HepG2 (cell line): ENCODE data around the gene PPP2R1B. TPM values are rescaled to one million over a fixed set of nuclear protein-coding genes. Genes with fewer than 3 reads are reported as not detected.
A peak's percentile ranks its signal among the peaks of the same experiment; 100 is the strongest.

Experiments
- ATAC-seq: fragments of 200-7000 bp; cut with Tn5 transposase; 3 replicates; pipeline ENCODE4 v1.9.1; 2020; ENCODE audit warnings: mild to moderate bottlenecking, moderate library complexity
- BruUV-seq: library from RNA; stranded (reverse); fragments of 400-500 nt; replicated peaks from 2 replicates; lab custom pipeline; 2021; lab: Mats Ljungman, UMichigan
- CTCF ChIA-PET: fragments of 300-600 bp; formaldehyde crosslinking; extraction: SDS; loops from one replicate; lab custom pipeline; 2021; ENCODE audit warnings: low total read pairs, inconsistent platforms, low intra/inter-chr PET ratio; lab: Yijun Ruan, JAX
- POLR2A ChIA-PET: fragments of 350-600 bp; sonication (Branson Sonifier 250); formaldehyde crosslinking; loops from one replicate; lab custom pipeline; 2020; ENCODE audit warnings: antibody characterized with exemption, inconsistent platforms; lab: Yijun Ruan, JAX
- DNase-seq: peaks from one replicate; pipeline ENCODE4 v3.0.0-alpha.2; 2015; ENCODE audit warnings: low spot score
- FAIRE-seq: peaks from 3 replicates; lab custom pipeline; 2011; peaks lifted over from hg19 to GRCh38; lab: Jason Lieb, UNC
- H2AFZ ChIP-seq: one replicate; pipeline ENCODE4 v1.6.1; 2011; ENCODE audit warnings: low read length, inconsistent platforms
- H3K27ac ChIP-seq: fragments of 300-600 bp; 3 replicates; pipeline ENCODE4 v1.8.0; 2011; ENCODE audit warnings: mixed run types, mild to moderate bottlenecking, mixed read lengths, low read length, inconsistent platforms; ENCODE audit not compliant: insufficient read depth; ENCODE audit errors: extremely low read length
- H3K27me3 ChIP-seq, 2 experiments: fragments of 200-600 bp in 1 of 2; 2 replicates in 1 of 2; 3 replicates in 1 of 2; pipeline versions ENCODE4 v1.6.0 to v1.8.0; 2011; ENCODE audit warnings: low read length in 2 of 2, mild to moderate bottlenecking in 2 of 2, moderate library complexity in 2 of 2, inconsistent platforms in 1 of 2; ENCODE audit not compliant: insufficient read depth in 2 of 2, control insufficient read depth in 1 of 2
- H3K36me3 ChIP-seq, 2 experiments: fragments of 200-600 bp in 1 of 2; replicated peaks in 1 of 2; 2 replicates in 1 of 2; 3 replicates in 1 of 2; pipeline versions ENCODE4 v1.5.1 to v1.8.0; 2011; ENCODE audit warnings: low read length in 2 of 2, inconsistent platforms in 1 of 2; ENCODE audit not compliant: insufficient read depth in 2 of 2, control insufficient read depth in 1 of 2
- H3K4me1 ChIP-seq: 2 replicates; pipeline ENCODE4 v1.5.1; 2012; ENCODE audit warnings: low read length, inconsistent platforms; ENCODE audit not compliant: insufficient read depth
- H3K4me2 ChIP-seq: 2 replicates; pipeline ENCODE4 v1.6.0; 2011; ENCODE audit warnings: low read depth, low read length, inconsistent platforms
- H3K4me3 ChIP-seq, 3 experiments: fragments of 200-600 bp in 1 of 3; sonication (generic), shearing (Covaris generic) in 1 of 3; replicated peaks in 1 of 3; 2 replicates each; pipeline ENCODE4 v1.5.1; 2011 to 2016; ENCODE audit warnings: low read length in 3 of 3, inconsistent platforms in 2 of 3, low read depth in 2 of 3, mild to moderate bottlenecking in 2 of 3, control low read depth in 1 of 3, mixed read lengths in 1 of 3; ENCODE audit not compliant: insufficient read depth in 1 of 3
- H3K79me2 ChIP-seq: one replicate; pipeline ENCODE4 v1.6.1; 2011; ENCODE audit warnings: low read length, inconsistent platforms; ENCODE audit not compliant: insufficient read depth
- H3K9ac ChIP-seq: 2 replicates; pipeline ENCODE4 v1.6.0; 2011; ENCODE audit warnings: mild to moderate bottlenecking, low read depth, low read length, inconsistent platforms; ENCODE audit not compliant: insufficient read depth
- H3K9me3 ChIP-seq: 2 replicates; pipeline ENCODE4 v1.5.1; 2012; ENCODE audit warnings: mild to moderate bottlenecking, low read length
- H4K20me1 ChIP-seq: 2 replicates; pipeline ENCODE4 v1.6.0; 2011; ENCODE audit warnings: inconsistent platforms, mild to moderate bottlenecking, low read length, moderate library complexity; ENCODE audit not compliant: insufficient read depth
- FOXC1 ChIP-seq: sonication (generic); formaldehyde crosslinking; IDR thresholded peaks from 2 replicates; pipeline ENCODE4 v1.8.0; 2022; ENCODE audit warnings: mild to moderate bottlenecking, missing genetic modification reagents, borderline replicate concordance
- GATAD2A ChIP-seq: IDR thresholded peaks from 2 replicates; pipeline ENCODE4 v1.6.1; 2016
- ONECUT2 ChIP-seq: sonication (generic); formaldehyde crosslinking; IDR thresholded peaks from 2 replicates; pipeline ENCODE4 v1.4.0; 2020; ENCODE audit warnings: missing genetic modification reagents
- TFAP4 ChIP-seq: sonication (generic); IDR thresholded peaks from 2 replicates; pipeline ENCODE4 v1.6.1; 2016; ENCODE audit warnings: low read depth, borderline replicate concordance
- ZNF572 ChIP-seq: sonication (generic); formaldehyde crosslinking; IDR thresholded peaks from 2 replicates; pipeline ENCODE4 v1.5.1; 2020; ENCODE audit warnings: mild to moderate bottlenecking, missing genetic modification reagents
- ZNF652 ChIP-seq: IDR thresholded peaks from 2 replicates; pipeline ENCODE4 v1.6.1; 2016; ENCODE audit warnings: low read depth, borderline replicate concordance
- WGBS: methylation state at CpG from one replicate; pipeline ENCODE4 v1.1.6; 2017; ENCODE audit warnings: low lambda C conversion rate; 5-methylcytosine and 5-hydroxymethylcytosine counted together
- in situ Hi-C: cut with HindIII; loops from 2 replicates; pipeline ENCODE4 v1.10.0; 2017; ENCODE audit warnings: low pct_unique_long_range_greater_than_20kb; ENCODE audit not compliant: extremely low pct_ligation_motif_present
- intact Hi-C: fragments of 100-400 bp; cut with micrococcal nuclease; formaldehyde crosslinking; loops from one replicate; pipeline ENCODE4 v1.10.0; 2022; ENCODE audit not compliant: unreplicated experiment
- polyA plus RNA-seq, 8 experiments: library from polyadenylated mRNA; depleted of rRNA in 3 of 8; stranded (reverse) in 7 of 8; unstranded in 1 of 8; fragments of >200 nt; fragmentation: Illumina TruSeq in 4 of 8; extraction: Trizol in 4 of 8; gene quantifications; 2 replicates each; pipeline versions ENCODE4 v1.2.1 to v1.2.3, GENCODE V29; 2011 to 2016; ENCODE audit warnings: low read depth in 4 of 8, missing spikeins in 1 of 8, mixed read lengths in 1 of 8; ENCODE audit not compliant: insufficient read depth in 1 of 8
- total RNA-seq, 5 experiments: library from RNA; depleted of rRNA; stranded (reverse); fragments of >200 nt; fragmentation: Illumina TruSeq; extraction: Trizol; gene quantifications; 2 replicates each; pipeline ENCODE4 v1.2.3, GENCODE V29; 2016; ENCODE audit warnings: low read depth in 1 of 5

PPP2R1B gene
- total and polyA plus RNA-seq, 2 of the 13 experiments (the other 11 are each of a cell fraction or from before 2014, with no cell fraction given), result 22.1 to 56.8 TPM

- no peak for TF ChIP-seq TFAP4
Measured at GRCh38 chr11:111694851-111695250, 71.3 kb downstream of the PPP2R1B start (continued).

- TF ChIP-seq ONECUT2 (CRISPR knock-in tag) (no peak), FOXC1 (CRISPR knock-in tag) (no peak)
- POLR2A ChIA-PET, result no interaction called here
- H3K9me3 ChIP-seq, result no peaks in the 10 kb centered on the region
- no peak overlapping the region for H3K4me3 ChIP-seq
- in situ Hi-C loops (no loop called here), intact Hi-C loops (loop anchor here (5.0 kb wide), 1 partner anchor 91 kb away; the partner anchor contains the start of gene SIK2)
- H3K9ac ChIP-seq, result no peak overlapping the region
- peaks cover 1 to 31% of the 10 kb centered on the region in 2 experiments; a peak in 4 of 5 replicates for H3K36me3 ChIP-seq
- CTCF ChIA-PET, result no interaction called here
- 99% methylated on average over 6 of the region's 6 CpGs for WGBS
- H3K79me2 ChIP-seq, result no peaks in the 10 kb centered on the region
- ATAC-seq (no peak), DNase-seq (no peak), FAIRE-seq (no peak)
- H3K4me1 ChIP-seq, result peaks cover 29% of the 10 kb centered on the region
- BruUV-seq, result no TSS peak
- H2AFZ ChIP-seq, result no peak overlapping the region
- H3K27me3 ChIP-seq, result no peaks in the 10 kb centered on the region
- no peak overlapping the region for H3K4me2 ChIP-seq
- H4K20me1 ChIP-seq, result no peaks in the 10 kb centered on the region
- H3K27ac ChIP-seq, result no peak overlapping the region
Measured at GRCh38 chr11:111693224-111693937, 72.8 kb downstream of the PPP2R1B start.

GRCh38 chr11:111691741-111692140 is 74.4 kb downstream of the PPP2R1B start:
- Histone ChIP-seq H3K36me3 (peaks cover 3 to 35% of the 10 kb centered on the region in 2 experiments), H4K20me1 (no peaks in the 10 kb centered on the region)
- no TSS peak for BruUV-seq
- peak; percentile 84 for TF ChIP-seq ZNF652
- peak; percentile 10; the same call in 1 of the 2 replicates for TF ChIP-seq GATAD2A (CRISPR knock-in tag)
- TF ChIP-seq ZNF572 (CRISPR knock-in tag), result no peak
- TF ChIP-seq, all 625 proteins: peak for 2
- peak; percentile 6 for DNase-seq
- no peaks in the 10 kb centered on the region for H3K79me2 ChIP-seq
- FAIRE-seq, result no peak
- CTCF ChIA-PET, result no interaction called here
- intact Hi-C loops, result loop anchor here (5.0 kb wide), 1 partner anchor 89 kb away; the partner anchor contains the start of gene SIK2
- in situ Hi-C loops, result no loop called here
- no peak overlapping the region for H2AFZ ChIP-seq
- H3K27me3 ChIP-seq, result no peaks in the 10 kb centered on the region; a peak in 1 of 5 replicates
- no peak overlapping the region for H3K9ac ChIP-seq
- WGBS, result 52% methylated on average over 3 of the region's 3 CpGs
- POLR2A ChIA-PET, result no interaction called here
- H3K4me3 ChIP-seq, result no peak overlapping the region
- no peak overlapping the region for H3K27ac ChIP-seq
- peaks cover 29% of the 10 kb centered on the region for H3K4me1 ChIP-seq
- H3K4me2 ChIP-seq, result no peak overlapping the region
- ATAC-seq, result no peak; the same call in 1 of the 3 replicates
- no peaks in the 10 kb centered on the region for H3K9me3 ChIP-seq
